SK-N-SH (cell line): Measurements from ENCODE around the gene BDKRB1. TPM values are rescaled to one million over a fixed set of nuclear protein-coding genes. Genes with fewer than 3 reads are reported as not detected.

Experiments
- CTCF ChIA-PET: fragments of 300-600, 350-600 bp; formaldehyde crosslinking; extraction: SDS; loops from one replicate; lab custom pipeline; 2021; lab: Yijun Ruan, JAX
- POLR2A ChIA-PET: fragments of 350-600 bp; sonication (Branson Sonifier 250); formaldehyde crosslinking; extraction: SDS; loops from one replicate; lab custom pipeline; 2020; ENCODE audit warnings: antibody characterized with exemption, inconsistent platforms; lab: Yijun Ruan, JAX
- DNase-seq: peaks from one replicate; pipeline ENCODE4 v3.0.0; 2012
- H2AFZ ChIP-seq: fragments of 200-600 bp; sonication (generic); 2 replicates; pipeline ENCODE4 v1.8.1; 2016; ENCODE audit warnings: antibody characterized with exemption, mild to moderate bottlenecking, low read depth
- H3F3A ChIP-seq: fragments of 200-600 bp; sonication (generic); replicated peaks from 2 replicates; pipeline ENCODE3; 2016; ENCODE audit warnings: antibody characterized with exemption, mild to moderate bottlenecking; ENCODE audit not compliant: insufficient read depth
- H3K27ac ChIP-seq, 2 experiments: fragments of 200-500 bp in 1 of 2; fragments of 200-600 bp in 1 of 2; sonication (Bioruptor generic) in 1 of 2; sonication (generic), shearing (Covaris generic) in 1 of 2; 2 replicates each; pipeline versions ENCODE4 v1.5.1 to v1.6.1; 2014 to 2016; ENCODE audit warnings: low read depth in 2 of 2, inconsistent platforms in 1 of 2, low read length in 1 of 2, mild to moderate bottlenecking in 1 of 2, mixed read lengths in 1 of 2
- H3K27me3 ChIP-seq: fragments of 200-600 bp; sonication (generic), shearing (Covaris generic); 2 replicates; pipeline ENCODE4 v1.6.1; 2016; ENCODE audit warnings: mixed run types; ENCODE audit not compliant: insufficient read depth
- H3K36me3 ChIP-seq, 2 experiments: fragments of 200-500 bp in 1 of 2; fragments of 200-600 bp in 1 of 2; sonication (Bioruptor generic) in 1 of 2; sonication (generic) in 1 of 2; replicated peaks in 1 of 2; 2 replicates each; pipeline versions ENCODE3 to v1.5.1; 2014 to 2016; ENCODE audit warnings: low read length in 1 of 2, mild to moderate bottlenecking in 1 of 2; ENCODE audit not compliant: insufficient read depth in 2 of 2, control insufficient read depth in 1 of 2
- H3K4me1 ChIP-seq, 2 experiments: fragments of 200-500 bp in 1 of 2; fragments of 200-600 bp in 1 of 2; sonication (Bioruptor generic) in 1 of 2; sonication (generic), shearing (Covaris generic) in 1 of 2; 2 replicates each; pipeline versions ENCODE4 v1.5.1 to v1.6.1; 2014 to 2016; ENCODE audit warnings: low read depth in 1 of 2, low read length in 1 of 2, mixed run types in 1 of 2; ENCODE audit not compliant: insufficient read depth in 2 of 2, control insufficient read depth in 1 of 2
- H3K4me2 ChIP-seq: fragments of 200-600 bp; sonication (generic), shearing (Covaris generic); 2 replicates; pipeline ENCODE4 v1.6.1; 2017; ENCODE audit warnings: mixed run types
- H3K4me3 ChIP-seq, 2 experiments: fragments of 200-500 bp in 1 of 2; fragments of 200-600 bp in 1 of 2; sonication (Bioruptor generic) in 1 of 2; sonication (generic), shearing (Covaris generic) in 1 of 2; 2 replicates each; pipeline versions ENCODE4 v1.5.1 to v1.8.1; 2014 to 2016; ENCODE audit warnings: low read depth in 2 of 2, inconsistent platforms in 1 of 2, low read length in 1 of 2, mild to moderate bottlenecking in 1 of 2, mixed read lengths in 1 of 2, moderate library complexity in 1 of 2
- H3K79me2 ChIP-seq: fragments of 200-600 bp; sonication (generic); 2 replicates; pipeline ENCODE4 v1.8.1; 2017; ENCODE audit warnings: mild to moderate bottlenecking; ENCODE audit not compliant: insufficient read depth
- H3K9ac ChIP-seq: fragments of 200-600 bp; sonication (generic); 2 replicates; pipeline ENCODE4 v1.6.1; 2017; ENCODE audit warnings: mixed run types
- H3K9me2 ChIP-seq: fragments of 200-600 bp; sonication (generic); 2 replicates; pipeline ENCODE4 v1.6.1; 2017; ENCODE audit warnings: mixed run types
- H3K9me3 ChIP-seq: fragments of 200-600 bp; sonication (generic); 2 replicates; pipeline ENCODE4 v1.6.1; 2017; ENCODE audit warnings: mixed run types, mild to moderate bottlenecking, moderate library complexity
- H4K20me1 ChIP-seq: fragments of 200-600 bp; sonication (generic); 2 replicates; pipeline ENCODE4 v1.6.1; 2017; ENCODE audit warnings: mild to moderate bottlenecking, mixed run types; ENCODE audit not compliant: insufficient read depth
- CTCF ChIP-seq: fragments of 200-600 bp; sonication (generic); IDR thresholded peaks from 2 replicates; pipeline ENCODE4 v1.6.1; 2017; ENCODE audit warnings: antibody characterized with exemption, mild to moderate bottlenecking, moderate library complexity
- FOSL2 ChIP-seq: IDR thresholded peaks from 2 replicates; pipeline ENCODE4 v1.4.0; 2012; ENCODE audit warnings: low read depth, mild to moderate bottlenecking, moderate library complexity, borderline replicate concordance
- GATA2 ChIP-seq: sonication (generic); formaldehyde crosslinking; IDR thresholded peaks from 2 replicates; pipeline ENCODE4 v1.5.0; 2020; ENCODE audit warnings: mild to moderate bottlenecking, missing genetic modification reagents
- MAX ChIP-seq: IDR thresholded peaks from 2 replicates; pipeline ENCODE4 v1.4.0; 2012; ENCODE audit warnings: low read depth
- MEF2A ChIP-seq: IDR thresholded peaks from 2 replicates; pipeline ENCODE4 v1.4.0; 2012; ENCODE audit warnings: low read depth, borderline replicate concordance
- NFIC ChIP-seq: IDR thresholded peaks from 2 replicates; pipeline ENCODE4 v1.4.0; 2012; ENCODE audit warnings: borderline replicate concordance
- NRF1 ChIP-seq: IDR thresholded peaks from 2 replicates; pipeline ENCODE4 v1.6.1; 2012; ENCODE audit warnings: low read depth, mild to moderate bottlenecking, low read length
- POLR2AphosphoS5 ChIP-seq: IDR thresholded peaks from 2 replicates; pipeline ENCODE4 v1.6.1; 2012; ENCODE audit warnings: low read depth, low read length
- RCOR1 ChIP-seq: fragments of 150-350 bp; IDR thresholded peaks from 2 replicates; pipeline ENCODE4 v1.6.1; 2017; ENCODE audit warnings: antibody characterized with exemption, low read length
- RFX5 ChIP-seq: IDR thresholded peaks from 2 replicates; pipeline ENCODE4 v1.6.1; 2012; ENCODE audit warnings: mild to moderate bottlenecking, improper control_type of control experiment, low read length
- RXRA ChIP-seq: IDR thresholded peaks from 2 replicates; pipeline ENCODE4 v1.4.0; 2012; ENCODE audit warnings: low read depth, mild to moderate bottlenecking, borderline replicate concordance
- SIN3A ChIP-seq: IDR thresholded peaks from 2 replicates; pipeline ENCODE4 v1.6.1; 2012; ENCODE audit warnings: low read depth, mild to moderate bottlenecking, low read length, moderate library complexity, borderline replicate concordance
- TAF1 ChIP-seq: IDR thresholded peaks from 2 replicates; pipeline ENCODE4 v1.6.1; 2012; ENCODE audit warnings: low read depth, mild to moderate bottlenecking, low read length, moderate library complexity, borderline replicate concordance
- TCF12 ChIP-seq: IDR thresholded peaks from 2 replicates; pipeline ENCODE4 v1.4.0; 2012
- WGBS: methylation state at CpG from one replicate; pipeline ENCODE4 v1.1.6; 2017; ENCODE audit warnings: low lambda C conversion rate; 5-methylcytosine and 5-hydroxymethylcytosine counted together
- polyA plus RNA-seq, 3 experiments: library from polyadenylated mRNA; depleted of rRNA; stranded (reverse); fragments of >200 nt; gene quantifications; 2 replicates each; pipeline ENCODE4 v1.2.3, GENCODE V29; 2012
- TF ChIP-seq, protein P1 (sequence below): IDR thresholded peaks from 2 replicates; pipeline ENCODE4; 2012
- TF ChIP-seq, protein P2 (sequence below): IDR thresholded peaks from 2 replicates; pipeline ENCODE4 v1.4.0; 2012; ENCODE audit warnings: low read depth, borderline replicate concordance
- TF ChIP-seq, protein P3 (sequence below): IDR thresholded peaks from 2 replicates; pipeline ENCODE4 v1.4.0; 2012; ENCODE audit warnings: low read depth, borderline replicate concordance
- TF ChIP-seq, protein P4 (sequence below): IDR thresholded peaks from 2 replicates; pipeline ENCODE4 v1.6.1; 2012; ENCODE audit warnings: mild to moderate bottlenecking, low read depth, low read length, moderate library complexity

The BDKRB1 gene
- polyA plus RNA-seq, 1 of the 3 experiments (the other 2 are of a cell fraction), result 14.4 TPM

DNA sequence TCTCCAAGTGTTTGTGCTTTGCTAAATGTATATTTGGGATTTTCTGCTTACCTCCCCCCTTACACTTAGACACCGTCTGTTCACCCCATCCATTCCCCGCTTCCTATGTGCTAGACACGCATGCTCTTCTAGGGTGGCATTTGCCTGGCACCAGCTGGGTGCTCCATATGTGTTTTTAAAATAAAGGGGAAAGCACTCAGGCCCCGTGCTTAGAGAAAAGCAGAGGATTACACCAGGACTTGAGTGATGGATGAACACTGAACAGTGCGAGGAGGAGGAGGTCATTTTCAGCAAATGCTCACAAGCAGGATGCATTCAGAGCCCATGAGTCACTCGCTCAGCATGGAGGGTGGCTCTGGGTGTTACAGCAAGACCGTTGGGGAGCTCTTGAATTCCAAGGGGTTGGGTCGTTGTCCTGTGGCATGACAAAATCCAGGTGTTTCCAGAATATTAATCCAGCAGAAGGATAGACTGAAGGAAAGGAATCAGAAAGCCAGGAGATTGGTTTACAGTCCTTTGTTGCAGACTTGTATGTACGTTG lies 2.9 kb upstream of the BDKRB1 start (continued):
- TF ChIP-seq MAX, result peak; percentile 81
- peak; percentile 93 for TF ChIP-seq TCF12
- TF ChIP-seq RCOR1, result no peak
- TF ChIP-seq CTCF, result no peak
- peak; percentile 61 for TF ChIP-seq NFIC
- peak; percentile 65; the same call in 1 of the 2 replicates for TF ChIP-seq RXRA
- TF ChIP-seq NRF1, result no peak
- peak; percentile 61; the same call in 1 of the 2 replicates for TF ChIP-seq POLR2AphosphoS5

DNA sequence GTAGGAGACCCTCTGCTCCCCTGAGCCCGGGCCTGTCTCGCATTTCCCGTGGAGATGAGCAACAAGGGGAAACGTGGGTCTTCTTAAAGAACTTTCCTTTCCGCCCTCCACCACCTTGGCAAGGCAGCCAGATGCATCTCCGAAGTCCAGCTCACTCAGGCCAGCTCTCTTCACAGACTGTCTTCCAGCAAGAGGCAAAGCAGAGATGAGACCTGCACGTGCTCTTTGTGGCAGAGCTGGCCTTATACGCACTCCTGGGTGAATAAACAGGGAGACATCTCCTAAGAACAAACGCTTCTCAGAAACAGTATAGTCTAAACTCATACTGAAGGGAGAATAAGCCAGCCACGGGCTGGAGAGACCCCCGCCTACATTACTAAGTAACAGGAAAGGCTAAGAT lies 1.3 kb upstream of the BDKRB1 start:
- ChIA-PET POLR2A (no interaction called here), CTCF (no interaction called here)
- Histone ChIP-seq H3K9me3 (peaks cover 7% of the 10 kb centered on the region; the same call in 1 of the 2 replicates), H4K20me1 (no peaks in the 10 kb centered on the region), H3K27me3 (no peaks in the 10 kb centered on the region), H3K79me2 (peaks cover 31% of the 10 kb centered on the region), H3F3A (peaks cover 35% of the 10 kb centered on the region), H3K4me3 (no peak overlapping the region), H3K9ac (peak overlapping the region; percentile 14; the same call in 1 of the 2 replicates), H3K27ac (peak overlapping the region in 1 of 2 experiments; percentile 97; a peak in 3 of 4 replicates), H2AFZ (no peak overlapping the region; the same call in 1 of the 2 replicates), H3K9me2 (no peaks in the 10 kb centered on the region), H3K4me1 (peaks cover 6 to 34% of the 10 kb centered on the region in 2 experiments), H3K36me3 (peaks cover 0 to 11% of the 10 kb centered on the region in 2 experiments), H3K4me2 (peak overlapping the region; percentile 4; the same call in 1 of the 2 replicates)
- DNase-seq, result no peak
- WGBS, result 90% methylated on average over 11 of the region's 11 CpGs
- TF ChIP-seq, protein P1, sequence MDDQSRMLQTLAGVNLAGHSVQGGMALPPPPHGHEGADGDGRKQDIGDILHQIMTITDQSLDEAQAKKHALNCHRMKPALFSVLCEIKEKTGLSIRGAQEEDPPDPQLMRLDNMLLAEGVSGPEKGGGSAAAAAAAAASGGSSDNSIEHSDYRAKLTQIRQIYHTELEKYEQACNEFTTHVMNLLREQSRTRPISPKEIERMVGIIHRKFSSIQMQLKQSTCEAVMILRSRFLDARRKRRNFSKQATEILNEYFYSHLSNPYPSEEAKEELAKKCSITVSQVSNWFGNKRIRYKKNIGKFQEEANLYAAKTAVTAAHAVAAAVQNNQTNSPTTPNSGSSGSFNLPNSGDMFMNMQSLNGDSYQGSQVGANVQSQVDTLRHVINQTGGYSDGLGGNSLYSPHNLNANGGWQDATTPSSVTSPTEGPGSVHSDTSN, result no peak
- TF ChIP-seq SIN3A (no peak), CTCF (no peak), NFIC (no peak), MEF2A (no peak), POLR2AphosphoS5 (no peak), RFX5 (no peak), GATA2 (CRISPR knock-in tag) (no peak), NRF1 (no peak), TAF1 (no peak), FOSL2 (no peak)
- TF ChIP-seq, protein P2, sequence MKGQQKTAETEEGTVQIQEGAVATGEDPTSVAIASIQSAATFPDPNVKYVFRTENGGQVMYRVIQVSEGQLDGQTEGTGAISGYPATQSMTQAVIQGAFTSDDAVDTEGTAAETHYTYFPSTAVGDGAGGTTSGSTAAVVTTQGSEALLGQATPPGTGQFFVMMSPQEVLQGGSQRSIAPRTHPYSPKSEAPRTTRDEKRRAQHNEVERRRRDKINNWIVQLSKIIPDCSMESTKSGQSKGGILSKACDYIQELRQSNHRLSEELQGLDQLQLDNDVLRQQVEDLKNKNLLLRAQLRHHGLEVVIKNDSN, result no peak
- TF ChIP-seq, protein P3, sequence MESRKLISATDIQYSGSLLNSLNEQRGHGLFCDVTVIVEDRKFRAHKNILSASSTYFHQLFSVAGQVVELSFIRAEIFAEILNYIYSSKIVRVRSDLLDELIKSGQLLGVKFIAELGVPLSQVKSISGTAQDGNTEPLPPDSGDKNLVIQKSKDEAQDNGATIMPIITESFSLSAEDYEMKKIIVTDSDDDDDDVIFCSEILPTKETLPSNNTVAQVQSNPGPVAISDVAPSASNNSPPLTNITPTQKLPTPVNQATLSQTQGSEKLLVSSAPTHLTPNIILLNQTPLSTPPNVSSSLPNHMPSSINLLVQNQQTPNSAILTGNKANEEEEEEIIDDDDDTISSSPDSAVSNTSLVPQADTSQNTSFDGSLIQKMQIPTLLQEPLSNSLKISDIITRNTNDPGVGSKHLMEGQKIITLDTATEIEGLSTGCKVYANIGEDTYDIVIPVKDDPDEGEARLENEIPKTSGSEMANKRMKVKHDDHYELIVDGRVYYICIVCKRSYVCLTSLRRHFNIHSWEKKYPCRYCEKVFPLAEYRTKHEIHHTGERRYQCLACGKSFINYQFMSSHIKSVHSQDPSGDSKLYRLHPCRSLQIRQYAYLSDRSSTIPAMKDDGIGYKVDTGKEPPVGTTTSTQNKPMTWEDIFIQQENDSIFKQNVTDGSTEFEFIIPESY, result no peak
- TF ChIP-seq, protein P4, sequence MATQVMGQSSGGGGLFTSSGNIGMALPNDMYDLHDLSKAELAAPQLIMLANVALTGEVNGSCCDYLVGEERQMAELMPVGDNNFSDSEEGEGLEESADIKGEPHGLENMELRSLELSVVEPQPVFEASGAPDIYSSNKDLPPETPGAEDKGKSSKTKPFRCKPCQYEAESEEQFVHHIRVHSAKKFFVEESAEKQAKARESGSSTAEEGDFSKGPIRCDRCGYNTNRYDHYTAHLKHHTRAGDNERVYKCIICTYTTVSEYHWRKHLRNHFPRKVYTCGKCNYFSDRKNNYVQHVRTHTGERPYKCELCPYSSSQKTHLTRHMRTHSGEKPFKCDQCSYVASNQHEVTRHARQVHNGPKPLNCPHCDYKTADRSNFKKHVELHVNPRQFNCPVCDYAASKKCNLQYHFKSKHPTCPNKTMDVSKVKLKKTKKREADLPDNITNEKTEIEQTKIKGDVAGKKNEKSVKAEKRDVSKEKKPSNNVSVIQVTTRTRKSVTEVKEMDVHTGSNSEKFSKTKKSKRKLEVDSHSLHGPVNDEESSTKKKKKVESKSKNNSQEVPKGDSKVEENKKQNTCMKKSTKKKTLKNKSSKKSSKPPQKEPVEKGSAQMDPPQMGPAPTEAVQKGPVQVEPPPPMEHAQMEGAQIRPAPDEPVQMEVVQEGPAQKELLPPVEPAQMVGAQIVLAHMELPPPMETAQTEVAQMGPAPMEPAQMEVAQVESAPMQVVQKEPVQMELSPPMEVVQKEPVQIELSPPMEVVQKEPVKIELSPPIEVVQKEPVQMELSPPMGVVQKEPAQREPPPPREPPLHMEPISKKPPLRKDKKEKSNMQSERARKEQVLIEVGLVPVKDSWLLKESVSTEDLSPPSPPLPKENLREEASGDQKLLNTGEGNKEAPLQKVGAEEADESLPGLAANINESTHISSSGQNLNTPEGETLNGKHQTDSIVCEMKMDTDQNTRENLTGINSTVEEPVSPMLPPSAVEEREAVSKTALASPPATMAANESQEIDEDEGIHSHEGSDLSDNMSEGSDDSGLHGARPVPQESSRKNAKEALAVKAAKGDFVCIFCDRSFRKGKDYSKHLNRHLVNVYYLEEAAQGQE, result no peak
